ENCODE data around the gene MAP3K20.
"Not testable (repeated sequence)": the region's sequence is repeated elsewhere in the genome, so short reads cannot be mapped to it uniquely, and the experiment has no call there.

Gene MAP3K20

GRCh38 chr2:173075781-173076580 lies at the start of gene MAP3K20:
Gene MAP3K20, plus strand, starts transcription at chr2:173075846. Its CDS starts 15,186 bp downstream, at chr2:173091032.
- DNase-seq, result peak; percentile 84

GRCh38 chr2:173026479-173026878 lies 49.2 kb upstream of the MAP3K20 start:
- DNase-seq, result no peak

GRCh38 chr2:173027181-173028128 lies 48.2 kb upstream of the MAP3K20 start:
- peak; percentile 97 for DNase-seq

GRCh38 chr2:173028141-173028540 lies 47.5 kb upstream of the MAP3K20 start:
- no peak for DNase-seq

GRCh38 chr2:173028671-173029070 lies 47.0 kb upstream of the MAP3K20 start:
- DNase-seq, result no peak

GRCh38 chr2:173030561-173031490 lies 44.8 kb upstream of the MAP3K20 start:
- no peak for DNase-seq

- no peak for DNase-seq
Observed at GRCh38 chr2:173032032-173032431, 43.6 kb upstream of the MAP3K20 start.

- DNase-seq, result no peak
Observed at GRCh38 chr2:173033084-173033483, 42.6 kb upstream of the MAP3K20 start.

- no peak for DNase-seq
Observed at GRCh38 chr2:173034143-173034542, 41.5 kb upstream of the MAP3K20 start.

GRCh38 chr2:173037245-173038120 lies 38.2 kb upstream of the MAP3K20 start:
- DNase-seq, result no peak

- not testable (repeated sequence) for DNase-seq
Observed at GRCh38 chr2:173038257-173038656, 37.4 kb upstream of the MAP3K20 start.

GRCh38 chr2:173040729-173041128 lies 34.9 kb upstream of the MAP3K20 start:
- no peak for DNase-seq

- DNase-seq, result no peak
Observed at GRCh38 chr2:173043476-173043875, 32.2 kb upstream of the MAP3K20 start.

- no peak for DNase-seq
Observed at GRCh38 chr2:173043897-173044519, 31.6 kb upstream of the MAP3K20 start.

GRCh38 chr2:173044686-173045085 lies 31.0 kb upstream of the MAP3K20 start:
- no peak for DNase-seq

- no peak for DNase-seq
Observed at GRCh38 chr2:173045181-173045580, 30.5 kb upstream of the MAP3K20 start.

- no peak for DNase-seq
Observed at GRCh38 chr2:173048522-173048896, 27.1 kb upstream of the MAP3K20 start.

GRCh38 chr2:173048897-173049661 lies 26.6 kb upstream of the MAP3K20 start:
- peak; percentile 53 for DNase-seq

GRCh38 chr2:173049831-173050230 lies 25.8 kb upstream of the MAP3K20 start:
- DNase-seq, result no peak

GRCh38 chr2:173050684-173051083 lies 25.0 kb upstream of the MAP3K20 start:
- no peak for DNase-seq
